K562 (cell line): ENCODE data around the gene INSR. TPM values are rescaled to one million over a fixed set of nuclear protein-coding genes. Genes with fewer than 3 reads are reported as not detected.
A peak's percentile ranks its signal among the peaks of the same experiment; 100 is the strongest.

Experiments
- ARID4B ChIP-seq: sonication (generic); formaldehyde crosslinking; IDR thresholded peaks from 2 replicates; pipeline ENCODE4 v1.8.0; 2022; ENCODE audit warnings: mild to moderate bottlenecking, missing genetic modification reagents
- CHD7 ChIP-seq: fragments of 200-600 bp; sonication (generic); IDR thresholded peaks from one replicate; pipeline ENCODE4 v1.6.1; 2012; ENCODE audit warnings: mild to moderate bottlenecking, low read depth, low read length, inconsistent platforms
- EGR1 ChIP-seq: fragments of 450-650 bp; conservative IDR thresholded peaks from 2 replicates; pipeline ENCODE4 v1.6.1; 2017; ENCODE audit warnings: mild to moderate bottlenecking
- HNRNPLL ChIP-seq: fragments of 200-400 bp; formaldehyde crosslinking; IDR thresholded peaks from 2 replicates; pipeline ENCODE4 v1.6.1; 2017; ENCODE audit warnings: low read length, low read depth, mild to moderate bottlenecking; ENCODE audit not compliant: poor library complexity, severe bottlenecking
- KDM5B ChIP-seq: fragments of 200-600 bp; sonication (generic); IDR thresholded peaks from 2 replicates; pipeline ENCODE4 v1.6.1; 2012; ENCODE audit warnings: low read depth, mild to moderate bottlenecking, moderate library complexity, low read length, control low read depth, inconsistent platforms; ENCODE audit not compliant: insufficient replicate concordance
- TARDBP ChIP-seq: fragments of 450-650 bp; IDR thresholded peaks from 2 replicates; pipeline ENCODE4 v1.6.1; 2016
- TEAD1 ChIP-seq, 2 experiments: fragments of 450-650 bp in 1 of 2; sonication (generic) in 1 of 2; formaldehyde crosslinking; IDR thresholded peaks; 2 replicates each; pipeline versions ENCODE4 v1.4.0 to v1.8.0; 2020 to 2022; ENCODE audit warnings: mild to moderate bottlenecking in 2 of 2, missing genetic modification reagents in 1 of 2
- UBTF ChIP-seq, 2 experiments: IDR thresholded peaks; 2 replicates each; pipeline ENCODE4 v1.6.1; 2012; ENCODE audit warnings: improper control_type of control experiment in 2 of 2, low read depth in 2 of 2, low read length in 2 of 2, borderline replicate concordance in 1 of 2
- polyA plus RNA-seq, 8 experiments: library from polyadenylated mRNA; depleted of rRNA in 4 of 8; stranded (reverse) in 5 of 8; unstranded in 3 of 8; fragments of >200 nt; fragmentation: Nextera tagmentation in 2 of 8; fragmentation: Illumina TruSeq in 1 of 8; extraction: Ambion mirVana in 2 of 8; extraction: Trizol in 1 of 8; gene quantifications; 2 replicates each; pipeline versions ENCODE4 v1.2.1 to v1.2.3, GENCODE V29; 2011 to 2014; ENCODE audit warnings: inconsistent platforms in 1 of 8, missing spikeins in 1 of 8
- total RNA-seq, 7 experiments: library from RNA; depleted of rRNA in 6 of 7; stranded (reverse); fragments of >200 nt in 6 of 7; fragmentation: Illumina TruSeq in 2 of 7; extraction: Trizol in 2 of 7; gene quantifications; 2 replicates each; pipeline versions ENCODE4 v1.2.1 to v1.2.3, GENCODE V29; 2011 to 2021; ENCODE audit warnings: low replicate concordance in 1 of 7

Gene INSR
- total and polyA plus RNA-seq, 9 of the 15 experiments (the other 6 are each of a cell fraction or from before 2014, with no cell fraction given) = 0.04 to 0.88 (median 0.41) TPM

- TF ChIP-seq CHD7 (peak; percentile 98), HNRNPLL (no peak), KDM5B (no peak), ARID4B (CRISPR knock-in tag) (no peak), TEAD1 (CRISPR knock-in tag; IDR thresholded peaks at IDR 0.05) (0 out of 4 replicates have a peak, but pooled peaks of 1 of the 2 experiments have one; percentile 43), EGR1 (peak; percentile 78), TARDBP (no peak), UBTF (IDR thresholded peaks at IDR 0.05; ENCODE audit: borderline replicate concordance in 1 of 2, low read depth in 2 of 2, low read length in 2 of 2) (0 out of 4 replicates have a peak, but pooled peaks of 1 of the 2 experiments have one; percentile 76)
Observed at GRCh38 chr19:7197119-7197759, 97.0 kb downstream of the INSR start (continued).
